ENCODE data around the gene SMURF1.

The SMURF1 gene

GRCh38 chr7:99120916-99121315 lies 23.0 kb downstream of the SMURF1 start:
- TF ChIP-seq GATA3 (IDR thresholded peaks at IDR 0.05; ENCODE audit: low read depth, low read length) (no peak), GATA2 (IDR thresholded peaks at IDR 0.05; ENCODE audit: low read depth, low read length) (no peak)

DNA sequence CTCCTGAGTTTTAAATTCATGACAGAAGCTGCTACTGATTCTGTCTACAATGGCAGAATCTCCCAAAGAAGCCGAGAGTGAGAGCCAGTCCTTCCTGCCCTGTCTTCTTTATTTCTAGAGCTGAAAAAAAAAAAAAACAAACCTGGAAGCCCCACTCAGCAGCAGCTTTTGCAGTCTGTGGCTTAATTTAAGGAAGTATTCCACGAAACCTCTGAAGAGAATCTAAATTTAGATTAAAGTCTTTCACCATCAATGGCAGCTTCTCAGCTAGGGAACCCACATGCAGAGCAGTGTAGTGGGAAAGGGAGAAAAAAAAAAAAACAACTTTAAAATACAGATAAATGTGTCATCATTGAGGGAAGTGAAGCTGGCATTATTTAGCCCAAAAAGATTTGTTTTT lies 23.4 kb downstream of the SMURF1 start:
- TF ChIP-seq GATA2 (IDR thresholded peaks at IDR 0.05; ENCODE audit: low read depth, low read length) (no peak), GATA3 (IDR thresholded peaks at IDR 0.05; ENCODE audit: low read depth, low read length) (no peak)

- TF ChIP-seq GATA3 (IDR thresholded peaks at IDR 0.05; ENCODE audit: low read depth, low read length): no peak
- no peak for TF ChIP-seq GATA2 (IDR thresholded peaks at IDR 0.05; ENCODE audit: low read depth, low read length)
These were observed 25.8 kb downstream of the SMURF1 start for GRCh38 chr7:99118077-99118476.

DNA sequence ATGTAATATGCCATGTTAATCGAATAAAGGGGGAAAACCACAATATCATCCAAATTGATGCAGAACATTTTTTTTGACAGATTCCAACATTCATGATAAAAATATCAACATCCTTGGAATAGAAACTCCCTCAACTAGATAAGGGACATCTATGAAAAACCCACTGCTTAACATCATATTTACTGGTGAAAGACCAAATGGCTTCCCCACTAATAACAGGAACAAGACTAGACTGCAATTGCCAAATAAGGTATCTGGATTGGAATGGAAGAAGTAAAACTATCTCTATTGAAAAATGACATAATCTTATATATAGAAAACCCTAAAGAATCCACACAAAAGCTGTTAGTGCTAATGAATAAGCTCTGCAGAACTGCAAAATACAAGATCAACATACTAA lies 27.8 kb downstream of the SMURF1 start:
- no peak for TF ChIP-seq GATA2 (IDR thresholded peaks at IDR 0.05; ENCODE audit: low read depth, low read length)

DNA sequence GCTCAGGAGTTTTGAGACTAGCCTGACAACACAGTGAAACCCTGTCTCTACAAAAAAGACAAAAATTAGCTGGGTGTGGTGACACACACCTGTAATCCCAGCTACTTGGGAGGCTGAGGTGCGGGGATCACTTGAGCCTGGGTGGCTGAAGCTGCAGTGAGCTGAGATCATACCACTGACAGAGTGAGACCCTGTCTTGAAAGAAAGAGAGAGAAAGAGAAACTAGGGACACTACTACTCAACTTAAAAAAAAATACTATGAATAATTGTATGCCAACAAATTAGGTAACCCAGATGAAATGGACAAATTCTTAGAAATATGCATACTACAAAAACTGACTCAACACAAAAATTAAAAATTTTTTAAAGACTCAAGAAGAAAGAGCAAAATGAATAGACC lies 28.5 kb downstream of the SMURF1 start:
- TF ChIP-seq GATA3 (IDR thresholded peaks at IDR 0.05; ENCODE audit: low read depth, low read length) (no peak), GATA2 (IDR thresholded peaks at IDR 0.05; ENCODE audit: low read depth, low read length) (no peak)

DNA sequence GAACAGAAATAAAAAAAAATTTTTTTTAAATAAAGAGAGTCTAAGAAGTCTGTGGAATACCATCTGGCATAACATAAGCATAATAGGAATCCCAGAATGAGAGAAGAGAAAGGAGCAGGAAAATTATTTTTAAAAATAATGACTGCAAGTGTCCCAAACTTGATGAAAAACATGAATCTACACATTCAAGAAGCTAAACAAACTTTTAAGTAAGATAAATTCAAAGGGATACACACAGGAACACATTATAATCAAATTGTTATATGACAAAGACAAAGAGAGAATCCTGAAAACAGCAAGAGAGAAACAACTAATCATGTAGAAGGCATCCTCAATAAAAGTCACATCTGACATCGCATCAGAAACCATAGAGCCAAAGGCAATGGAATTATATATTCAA lies 30.9 kb downstream of the SMURF1 start:
- TF ChIP-seq GATA2 (IDR thresholded peaks at IDR 0.05; ENCODE audit: low read depth, low read length) (no peak), GATA3 (IDR thresholded peaks at IDR 0.05; ENCODE audit: low read depth, low read length) (no peak)

GRCh38 chr7:99112097-99112496 lies 31.8 kb downstream of the SMURF1 start:
- TF ChIP-seq GATA2 (IDR thresholded peaks at IDR 0.05; ENCODE audit: low read depth, low read length) (no peak), GATA3 (IDR thresholded peaks at IDR 0.05; ENCODE audit: low read depth, low read length) (no peak)

DNA sequence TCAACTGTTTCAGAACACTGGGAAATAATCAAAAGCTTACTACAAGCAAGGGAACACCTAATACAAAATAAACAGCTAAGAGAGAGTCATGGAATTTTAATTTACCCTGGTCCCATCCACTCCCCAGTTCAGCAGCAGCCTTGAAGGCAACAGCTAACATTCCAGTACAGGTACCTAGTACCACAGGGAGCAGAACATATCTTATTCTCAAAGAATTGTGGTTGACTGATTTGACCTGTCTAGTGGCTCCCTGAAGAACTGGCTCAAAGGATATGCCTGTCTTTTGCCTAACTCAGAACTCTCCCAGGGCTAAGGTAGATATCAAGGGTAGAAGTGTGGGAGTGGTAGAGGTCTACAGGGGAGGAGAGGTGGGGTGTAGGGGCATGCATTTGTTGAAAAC lies 32.3 kb downstream of the SMURF1 start:
- no peak for TF ChIP-seq GATA2 (IDR thresholded peaks at IDR 0.05; ENCODE audit: low read depth, low read length)
- TF ChIP-seq GATA3 (IDR thresholded peaks at IDR 0.05; ENCODE audit: low read depth, low read length): no peak

GRCh38 chr7:99109108-99110051 lies 34.5 kb downstream of the SMURF1 start:
- TF ChIP-seq GATA2 (IDR thresholded peaks at IDR 0.05; ENCODE audit: low read depth, low read length): no peak
- TF ChIP-seq GATA3 (IDR thresholded peaks at IDR 0.05; ENCODE audit: low read depth, low read length): no peak

GRCh38 chr7:99108613-99109012 lies 35.3 kb downstream of the SMURF1 start:
- TF ChIP-seq GATA2 (IDR thresholded peaks at IDR 0.05; ENCODE audit: low read depth, low read length): no peak
- TF ChIP-seq GATA3 (IDR thresholded peaks at IDR 0.05; ENCODE audit: low read depth, low read length): no peak

- TF ChIP-seq GATA2 (IDR thresholded peaks at IDR 0.05; ENCODE audit: low read depth, low read length) (no peak), GATA3 (IDR thresholded peaks at IDR 0.05; ENCODE audit: low read depth, low read length) (no peak)
These were observed 37.1 kb downstream of the SMURF1 start for GRCh38 chr7:99106821-99107241.

DNA sequence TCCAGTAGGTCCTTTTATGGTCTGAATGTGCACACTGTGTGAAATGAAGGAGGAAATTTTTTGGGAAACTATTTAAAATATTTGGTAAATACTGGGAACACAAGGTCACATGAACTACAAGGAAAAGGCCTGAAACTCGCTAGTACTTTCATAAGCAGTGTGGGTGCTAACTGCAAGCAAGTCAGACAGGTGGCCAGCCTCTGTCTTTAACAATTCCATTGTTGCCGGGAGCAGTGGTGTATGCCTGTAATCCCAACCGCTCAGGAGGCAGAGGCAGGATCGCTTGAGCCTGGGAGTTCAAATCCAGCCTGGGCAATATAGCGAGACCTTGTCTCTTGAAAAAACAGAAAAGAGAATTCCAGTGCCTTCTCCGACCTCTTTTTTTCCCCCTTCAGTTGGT lies 37.5 kb downstream of the SMURF1 start:
- TF ChIP-seq GATA2 (IDR thresholded peaks at IDR 0.05; ENCODE audit: low read depth, low read length): no peak
- no peak for TF ChIP-seq GATA3 (IDR thresholded peaks at IDR 0.05; ENCODE audit: low read depth, low read length)

- TF ChIP-seq GATA3 (IDR thresholded peaks at IDR 0.05; ENCODE audit: low read depth, low read length): no peak
- TF ChIP-seq GATA2 (IDR thresholded peaks at IDR 0.05; ENCODE audit: low read depth, low read length): no peak
These were observed 38.2 kb downstream of the SMURF1 start for GRCh38 chr7:99105756-99106155.

GRCh38 chr7:99104631-99105030 lies 39.3 kb downstream of the SMURF1 start:
- TF ChIP-seq GATA2 (IDR thresholded peaks at IDR 0.05; ENCODE audit: low read depth, low read length) (no peak), GATA3 (IDR thresholded peaks at IDR 0.05; ENCODE audit: low read depth, low read length) (no peak)
